GM19043 (cell line): Measurements from ENCODE around the gene PSTPIP1.

Experiments used
- ATAC-seq: cut with Tn5 transposase; IDR thresholded peaks from one replicate; pipeline ENCODE4 v1.9.1; 2021; ENCODE audit warnings: low read depth; ENCODE audit not compliant: unreplicated experiment

The PSTPIP1 gene

DNA sequence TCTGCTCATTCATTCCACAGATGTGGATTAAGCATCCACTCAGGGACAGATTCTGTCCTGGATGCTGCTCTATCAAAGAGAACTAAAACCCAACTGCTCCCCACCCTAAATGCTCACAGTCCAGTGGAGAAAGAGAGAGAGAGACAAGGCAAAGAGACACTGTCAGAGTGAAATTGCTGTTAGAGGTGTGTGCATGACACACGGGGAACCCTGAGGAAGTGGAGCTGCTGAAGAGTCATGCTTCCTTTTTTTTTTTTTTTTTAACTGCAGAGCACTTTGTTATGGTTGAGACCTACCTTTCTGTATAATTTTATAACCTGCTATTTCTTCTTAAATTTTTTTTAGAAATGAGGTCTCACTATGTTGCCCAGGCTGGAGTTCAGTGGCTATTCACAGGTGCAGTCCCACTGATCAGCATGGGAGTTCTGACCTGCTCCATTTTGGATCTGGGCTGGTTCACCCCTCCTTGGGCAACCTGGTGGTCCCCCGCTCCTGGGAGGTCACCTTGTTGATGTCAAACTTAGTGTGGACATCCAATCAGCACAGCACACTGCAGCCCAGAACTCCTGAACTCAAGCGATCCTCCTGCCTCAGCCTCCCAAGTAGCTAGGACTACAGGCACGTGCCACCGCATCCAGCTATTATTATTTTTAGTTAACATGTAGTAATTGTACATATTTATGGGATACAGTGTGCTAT, 18.2 kb upstream of the PSTPIP1 start:
- no peak for ATAC-seq

DNA sequence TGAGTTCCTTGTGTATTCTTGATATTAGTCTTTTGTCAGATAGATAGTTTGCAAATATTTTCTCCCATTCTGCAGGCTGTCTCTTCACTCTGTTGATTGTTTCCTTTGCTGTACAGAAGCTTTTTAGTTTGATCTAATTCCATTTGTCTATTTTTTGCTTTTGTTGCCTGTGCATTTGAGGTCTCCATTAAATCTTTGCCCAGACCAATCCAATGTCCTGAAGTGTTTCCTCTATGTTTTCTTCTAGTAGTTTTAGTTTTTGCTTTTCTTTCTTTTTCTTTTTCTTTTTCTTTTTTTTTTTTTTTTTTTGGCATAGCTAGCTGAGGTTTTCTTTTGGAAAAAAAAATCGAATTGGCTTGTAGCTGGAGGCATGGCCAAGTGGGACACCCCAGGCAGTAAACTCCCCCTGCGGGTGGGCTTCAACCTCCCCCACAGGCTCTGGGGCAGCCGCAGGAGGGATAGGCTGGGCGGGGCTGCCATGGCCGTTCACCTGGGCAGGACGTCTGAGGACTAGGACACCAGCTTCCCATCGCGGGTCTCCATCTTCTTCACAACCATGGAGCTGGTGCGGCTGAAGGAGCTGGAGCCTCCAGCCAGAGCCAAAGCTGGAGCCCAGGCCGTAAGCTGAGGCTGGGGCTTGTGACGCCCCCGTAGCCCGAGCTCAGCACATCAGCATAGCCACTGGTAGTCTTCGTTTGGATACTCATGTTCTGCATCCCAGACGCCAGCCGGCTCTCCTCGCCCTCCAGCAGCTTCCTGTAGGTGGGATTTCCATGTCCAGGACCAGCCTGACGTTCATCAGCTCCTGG, 16.2 kb upstream of the PSTPIP1 start:
- ATAC-seq = no peak

DNA sequence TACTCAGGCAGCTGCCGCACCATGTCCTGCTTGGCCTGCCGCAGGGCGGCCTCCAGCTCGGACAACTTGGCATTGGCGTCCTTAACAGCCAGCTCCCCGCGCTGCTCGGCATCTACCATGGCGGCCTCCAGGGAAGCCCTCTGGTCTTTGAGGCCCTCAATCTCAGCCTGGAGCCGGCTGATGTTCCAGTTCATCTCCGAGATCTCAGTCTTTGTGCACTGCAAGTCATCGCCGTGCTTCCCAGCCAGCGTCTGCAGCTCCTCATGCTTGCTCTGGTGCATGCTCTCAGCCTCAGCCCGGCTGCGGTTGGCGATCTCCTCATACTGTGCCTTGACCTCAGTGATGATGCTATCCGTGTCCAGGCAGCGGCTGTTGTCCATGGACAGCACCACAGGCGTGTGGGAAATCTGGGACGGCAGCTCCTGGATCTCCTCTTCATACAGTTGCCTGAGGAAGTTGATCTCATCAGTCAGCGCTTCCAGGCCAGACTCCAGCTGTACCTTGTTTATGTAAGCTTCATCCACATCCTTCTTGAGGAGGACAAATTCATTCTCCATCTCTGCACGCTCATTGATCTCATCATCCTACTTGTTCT, 15.5 kb upstream of the PSTPIP1 start:
- no peak for ATAC-seq

DNA sequence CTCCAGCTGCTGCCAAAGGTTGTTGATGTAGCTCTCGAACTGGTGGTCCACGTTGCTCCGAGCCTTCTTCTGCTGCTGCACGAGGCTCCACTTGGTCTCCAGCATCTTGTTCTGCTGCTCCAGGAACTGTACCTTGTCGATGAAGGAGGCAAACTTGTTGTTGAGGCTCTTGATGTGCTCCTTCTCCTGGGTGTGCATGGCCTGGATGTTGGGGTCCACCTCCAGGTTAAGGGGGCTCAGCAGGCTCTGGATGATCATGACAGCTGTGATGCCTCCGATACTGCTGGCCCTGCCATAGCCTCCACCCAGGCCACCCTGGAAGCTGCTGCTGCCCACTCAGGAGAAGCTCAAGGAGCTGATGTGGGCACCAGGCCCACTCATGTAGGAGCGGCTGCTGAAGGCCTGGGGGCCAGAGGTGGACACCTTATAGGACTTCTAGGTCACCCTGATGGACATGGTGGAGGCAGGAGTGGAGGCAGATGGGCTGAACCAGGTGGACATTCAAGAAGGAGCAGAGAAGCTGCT, 14.9 kb upstream of the PSTPIP1 start:
- ATAC-seq = no peak

DNA sequence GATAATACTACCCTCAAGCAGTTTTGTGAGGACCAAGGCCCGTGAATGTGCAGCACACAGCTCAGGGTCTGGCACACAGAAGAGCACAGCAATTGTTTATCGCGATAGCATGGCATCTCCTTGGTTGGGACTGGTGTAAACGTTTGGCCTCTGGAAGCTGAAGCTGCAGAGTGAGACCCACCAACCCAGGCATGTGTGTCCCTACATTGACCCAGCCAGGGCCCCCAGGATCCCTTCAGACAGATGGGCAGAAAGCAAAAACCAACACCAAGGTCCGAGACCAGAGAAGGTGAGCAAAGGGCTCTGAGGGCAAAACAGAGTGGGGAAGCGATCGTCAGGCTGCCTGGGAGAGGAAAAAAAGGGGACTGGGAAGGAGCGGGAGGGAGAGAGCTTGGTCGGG, 12.6 kb upstream of the PSTPIP1 start:
- ATAC-seq = no peak

DNA sequence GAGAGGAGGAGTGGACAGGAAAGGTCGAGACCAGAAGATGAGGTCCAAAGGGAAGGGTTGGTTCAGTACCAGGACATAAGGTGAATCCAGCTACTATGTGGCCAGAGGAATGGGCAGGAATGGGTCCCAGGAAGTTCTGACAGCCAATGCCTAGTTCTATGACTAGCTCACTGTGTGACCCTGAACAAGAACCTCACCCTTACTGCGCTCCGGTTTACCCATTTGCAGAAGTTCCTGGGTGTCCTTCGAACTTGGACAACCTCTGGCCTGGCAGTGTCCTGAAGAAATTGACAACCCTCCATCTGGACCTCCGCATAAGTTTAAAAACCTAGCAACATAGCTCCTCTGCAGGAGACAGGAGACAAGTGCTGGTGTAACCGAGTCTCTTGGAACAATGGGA, 12.2 kb upstream of the PSTPIP1 start:
- ATAC-seq = no peak

DNA sequence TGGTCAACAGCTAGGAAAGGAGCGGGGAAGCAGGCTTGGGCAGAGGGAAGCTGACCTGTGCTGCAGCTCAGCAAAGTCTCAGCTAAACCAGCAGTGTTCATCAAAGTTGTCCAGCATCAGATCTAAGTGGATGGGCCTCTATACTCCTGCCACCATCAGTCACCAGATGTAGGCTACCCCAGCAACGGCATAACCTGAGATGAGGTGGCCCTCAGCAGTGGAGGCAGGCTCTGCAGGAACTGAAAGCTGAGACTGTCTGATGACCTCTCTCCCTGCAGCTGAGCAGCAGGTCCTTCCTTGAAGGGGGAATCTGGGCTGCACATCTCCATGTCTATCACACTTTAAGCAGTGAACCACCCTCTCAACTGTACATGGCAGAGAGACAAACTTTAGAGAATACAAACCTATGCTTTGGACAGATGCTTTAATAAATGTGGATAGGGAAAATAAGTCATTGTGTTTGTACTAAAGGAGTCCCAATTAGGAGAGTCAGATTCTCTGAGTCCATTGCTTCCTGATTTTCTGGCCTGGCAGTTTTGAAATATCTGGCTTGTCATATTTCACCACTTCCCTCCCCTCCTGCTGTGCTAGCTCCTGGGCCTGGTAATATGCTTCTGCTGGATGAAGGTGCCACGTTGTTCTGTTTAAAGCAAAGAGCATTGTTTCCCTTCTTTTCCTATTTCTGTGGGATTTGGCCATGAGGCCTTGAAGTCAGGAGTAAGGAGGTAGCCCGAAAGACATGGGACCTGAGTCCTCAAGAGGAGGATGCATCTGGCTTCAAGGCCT, 11.1 kb upstream of the PSTPIP1 start:
- ATAC-seq = no peak

DNA sequence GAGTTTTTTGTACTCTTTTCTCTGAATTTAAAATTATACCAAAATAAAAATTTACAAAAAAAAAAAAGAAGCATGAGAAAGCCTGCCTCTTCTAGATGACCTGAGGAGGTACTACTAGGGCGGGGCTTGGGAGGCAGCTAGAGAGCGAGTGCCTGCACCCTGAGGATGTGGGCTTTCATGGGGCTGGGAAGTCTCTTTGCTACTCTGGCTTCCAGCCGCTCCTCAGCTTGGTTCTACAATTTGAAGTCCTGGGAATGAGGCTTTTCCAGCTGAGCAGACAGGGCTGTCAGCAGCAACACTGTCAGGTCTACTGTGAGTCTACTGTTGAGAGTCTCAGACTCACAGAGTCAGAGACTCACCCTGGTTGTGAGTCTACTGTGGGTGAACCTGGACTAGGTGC, 8.2 kb upstream of the PSTPIP1 start:
- ATAC-seq = no peak

DNA sequence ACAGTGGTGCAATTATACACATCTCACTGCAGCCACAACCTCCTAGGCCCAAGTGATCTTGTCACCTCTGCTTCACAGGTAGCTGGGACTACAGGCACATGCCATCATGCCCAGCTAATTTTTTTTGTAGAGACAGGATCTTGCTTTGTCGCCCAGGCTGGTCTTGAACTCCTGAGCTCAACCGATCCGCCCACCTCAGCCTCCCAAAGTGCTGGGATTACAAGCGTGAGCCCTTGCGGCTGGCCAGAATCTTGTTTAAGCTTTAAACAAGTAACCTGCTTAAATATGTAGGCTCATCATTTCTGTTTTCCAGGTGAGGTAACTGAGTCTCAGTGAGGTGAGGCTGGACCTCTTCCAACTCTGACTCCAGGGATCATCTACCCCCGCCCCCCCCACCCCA, 7.7 kb upstream of the PSTPIP1 start:
- ATAC-seq = no peak

DNA sequence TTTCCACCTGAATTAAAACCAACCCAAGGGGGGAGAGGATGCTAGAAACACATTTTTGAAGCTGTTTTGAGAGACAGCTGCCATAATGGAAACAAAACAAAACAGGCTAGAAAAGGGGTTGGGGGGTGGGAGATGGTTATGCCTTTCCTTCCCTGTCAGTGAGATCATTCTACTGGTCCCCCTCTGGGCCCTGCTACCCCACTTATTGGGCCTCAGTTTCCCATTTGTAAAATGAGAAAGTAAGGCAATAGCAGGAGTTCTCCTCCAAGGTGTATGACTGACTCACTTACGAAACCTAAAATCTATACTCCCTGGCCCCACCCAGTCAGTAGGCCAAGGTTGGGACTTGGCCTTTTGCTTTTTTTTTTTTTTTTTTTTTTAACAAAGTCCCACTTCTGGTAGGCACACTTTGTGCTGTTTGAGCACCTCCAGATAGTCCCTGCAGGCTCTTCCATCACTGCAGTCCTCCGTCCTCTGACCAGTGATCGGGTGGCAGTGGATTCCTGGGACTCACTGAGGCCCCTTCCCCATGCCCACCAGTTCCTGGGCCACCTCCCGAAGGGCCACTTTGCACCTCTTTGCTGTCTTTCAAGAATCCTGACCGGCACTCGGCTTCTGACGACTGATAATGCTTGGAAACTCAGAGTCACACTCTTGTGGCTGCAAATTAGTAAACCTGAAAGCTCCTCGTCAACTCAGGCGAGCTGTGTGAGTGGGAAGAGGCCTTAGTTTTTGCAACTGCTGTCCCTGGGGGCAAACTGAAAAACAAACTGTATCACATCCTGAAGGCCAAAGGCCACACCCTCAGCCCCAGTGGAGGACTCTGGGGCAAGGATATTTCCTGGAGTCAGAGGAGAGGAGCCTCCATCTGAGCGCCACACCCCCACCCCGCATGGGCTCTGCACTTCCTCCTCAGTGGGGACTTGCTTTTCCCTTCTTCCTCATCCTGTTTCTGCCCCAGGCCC, 6.7 kb upstream of the PSTPIP1 start:
- ATAC-seq = peak; percentile 60

DNA sequence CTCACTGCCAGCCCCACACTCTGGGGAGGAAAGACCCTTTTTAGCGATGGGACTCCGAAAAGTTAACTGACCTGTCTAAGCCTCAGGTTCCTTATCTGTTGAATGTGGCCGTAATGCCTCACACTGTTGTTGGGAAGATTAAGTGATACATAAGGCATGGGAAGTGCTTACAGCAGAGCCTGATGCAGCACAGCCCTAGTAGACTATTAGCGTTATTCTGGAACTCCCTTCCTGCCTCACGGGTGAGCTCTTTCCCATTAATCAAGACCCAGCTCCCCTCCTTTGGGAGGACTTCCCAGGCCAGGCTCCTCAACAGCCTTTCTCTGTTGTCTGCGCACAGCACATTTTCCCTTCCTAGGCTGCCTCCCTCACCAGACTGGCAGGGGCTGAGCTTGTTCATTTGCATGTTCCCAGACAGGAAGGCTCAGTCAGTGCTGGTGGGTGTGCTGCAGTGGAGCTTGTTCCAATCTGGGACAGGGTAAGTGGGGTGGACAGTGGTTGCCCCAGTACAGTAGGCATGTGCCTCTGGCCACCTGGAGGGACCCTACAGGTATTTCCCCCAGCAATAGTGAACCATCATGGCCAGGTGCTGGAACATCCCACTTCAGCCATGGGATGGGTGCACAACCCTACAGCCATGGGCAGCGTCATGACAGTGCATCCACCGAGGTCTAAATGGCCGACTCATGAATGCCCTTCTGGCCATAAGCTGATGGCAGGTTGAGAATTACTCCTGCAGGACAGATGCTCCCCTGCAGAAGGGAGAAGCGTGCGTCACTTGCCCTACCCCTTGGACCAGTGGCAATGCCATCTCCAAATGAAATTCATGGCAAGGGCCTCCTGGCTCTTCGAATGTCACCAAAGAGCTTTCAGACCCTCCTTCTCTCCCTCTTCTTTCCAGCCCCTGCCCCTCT, 5.8 kb upstream of the PSTPIP1 start:
- ATAC-seq = no peak

DNA sequence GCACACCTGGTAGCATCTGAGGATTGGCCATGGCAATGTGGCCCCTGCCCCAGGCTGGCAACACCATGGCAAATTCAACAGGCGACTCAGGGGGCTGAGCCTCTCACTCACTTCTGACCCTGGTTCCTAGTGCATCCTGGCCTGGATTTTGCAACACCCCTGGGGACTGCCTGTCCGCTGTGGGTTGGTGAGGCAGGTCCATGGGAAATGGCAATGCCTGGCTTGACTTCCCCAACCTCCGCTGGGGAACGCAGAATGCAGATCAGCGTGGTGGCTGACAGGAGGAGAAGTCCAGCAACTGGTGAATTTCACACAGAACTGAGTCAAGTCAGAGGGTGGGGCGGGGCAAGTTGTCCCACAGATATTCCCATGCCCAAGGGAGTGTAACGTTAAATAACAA, 3.9 kb upstream of the PSTPIP1 start:
- no peak for ATAC-seq

DNA sequence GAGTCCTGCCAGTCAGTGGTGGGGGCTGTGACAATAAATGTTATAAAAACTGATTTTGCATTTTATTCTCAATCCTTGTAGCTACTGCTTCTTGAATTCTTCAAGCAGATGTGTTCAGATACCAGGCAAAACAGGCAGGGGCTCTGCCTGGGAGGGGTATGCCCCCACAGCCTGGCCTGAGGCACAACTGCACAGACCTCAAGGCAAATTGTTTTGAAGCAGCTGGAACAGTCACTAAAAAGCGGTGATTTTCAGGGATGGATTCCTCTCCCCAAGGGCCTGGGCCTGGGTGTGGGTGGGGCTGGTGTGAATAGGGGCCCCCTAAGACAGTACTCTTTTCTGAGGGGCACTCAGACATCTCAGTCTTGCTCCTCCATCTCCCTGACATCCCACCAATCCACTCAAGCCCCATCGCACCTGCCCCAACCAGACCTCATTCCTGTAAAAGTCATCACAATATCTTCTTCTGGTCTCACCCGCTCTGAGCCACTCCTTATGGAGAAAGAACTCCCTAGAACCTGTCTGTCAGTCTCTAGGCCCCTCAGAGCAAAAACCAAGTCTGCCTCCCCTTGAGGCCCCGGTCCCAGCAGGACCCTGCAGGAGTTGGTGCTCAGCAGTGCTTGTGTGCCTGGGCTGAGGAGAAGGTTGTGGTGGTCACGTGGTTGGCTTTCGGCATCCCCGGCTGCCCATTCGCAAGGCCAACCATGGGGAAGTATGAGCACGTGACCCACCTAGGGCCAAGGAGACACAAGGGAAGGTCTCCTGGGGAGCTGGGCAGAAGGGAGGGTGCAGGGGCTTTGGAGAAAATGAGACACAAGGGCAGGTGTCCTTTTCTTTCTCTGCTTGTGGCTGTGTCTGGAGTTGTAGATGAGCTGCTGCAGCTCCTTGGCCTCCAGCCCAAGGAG, 2.9 kb upstream of the PSTPIP1 start:
- ATAC-seq = no peak

DNA sequence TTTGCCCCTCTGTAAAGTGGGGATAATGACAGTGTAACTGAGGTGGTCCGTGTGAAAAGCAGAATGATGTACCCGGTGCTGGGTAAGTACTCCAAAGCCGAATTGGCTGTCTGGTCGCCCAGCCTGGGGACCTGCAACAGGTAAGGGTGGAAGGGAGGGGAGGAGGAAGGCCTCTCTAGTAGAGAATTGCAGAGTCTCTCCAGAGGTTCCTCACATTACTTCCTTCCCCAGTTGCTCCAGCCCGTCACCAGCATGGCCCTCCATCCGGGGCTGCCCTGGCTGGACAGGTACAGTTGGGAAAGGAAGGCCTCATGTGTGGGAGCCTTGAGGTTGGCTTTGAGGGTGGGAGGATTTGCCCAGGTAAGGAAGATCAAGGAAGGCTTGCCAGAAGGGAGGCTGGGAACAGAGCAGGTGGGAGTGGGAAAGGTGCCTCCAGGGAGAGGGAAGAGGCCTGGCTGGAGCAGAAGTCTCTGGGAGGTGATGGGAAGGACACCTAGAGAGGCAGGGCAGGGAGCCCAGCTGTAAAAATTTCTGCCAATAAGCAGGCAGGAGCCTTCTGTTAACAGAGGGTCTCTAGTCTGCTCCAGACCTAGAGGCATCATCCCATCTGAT, 1.7 kb upstream of the PSTPIP1 start:
- no peak for ATAC-seq

DNA sequence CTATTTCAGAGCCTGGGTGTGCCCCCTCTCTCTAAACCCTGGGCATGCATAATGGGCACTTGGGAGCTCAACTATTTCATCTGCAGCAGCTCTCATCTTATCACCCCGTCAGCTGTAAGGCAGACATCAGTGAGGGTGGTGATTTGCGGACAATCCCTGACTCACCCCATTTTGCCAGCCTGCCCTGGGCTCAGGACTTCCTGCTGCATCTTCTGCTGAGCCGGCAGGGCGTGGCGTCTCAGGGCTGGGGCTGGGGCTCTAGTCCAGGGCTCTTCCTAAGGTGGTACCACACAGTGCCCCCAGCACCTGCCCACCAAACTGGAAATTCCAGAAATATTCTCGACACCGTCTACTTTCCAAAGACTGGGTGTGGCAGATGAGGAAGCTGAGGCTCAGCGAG, 925 bp upstream of the PSTPIP1 start:
- ATAC-seq = no peak

DNA sequence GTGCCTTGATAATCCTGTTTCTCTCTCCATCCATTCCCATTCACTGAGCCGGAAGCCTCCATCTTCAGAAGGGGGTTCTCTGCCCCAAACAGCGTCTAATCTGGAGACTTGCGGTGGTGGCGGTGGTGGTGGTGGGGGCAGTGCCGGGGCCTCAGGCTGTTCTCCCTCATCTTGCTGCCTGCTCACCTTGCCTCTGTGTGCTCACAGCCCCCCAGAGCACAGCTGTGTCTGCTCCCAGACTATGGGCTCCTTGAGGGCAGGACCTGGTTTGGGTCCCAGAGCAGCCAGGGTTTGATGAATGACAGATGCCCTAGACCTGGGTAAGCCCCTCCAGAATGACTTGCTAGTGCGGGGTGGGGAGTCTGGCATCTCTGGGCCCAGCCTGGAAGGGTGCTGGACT, 430 bp upstream of the PSTPIP1 start:
- no peak for ATAC-seq

DNA sequence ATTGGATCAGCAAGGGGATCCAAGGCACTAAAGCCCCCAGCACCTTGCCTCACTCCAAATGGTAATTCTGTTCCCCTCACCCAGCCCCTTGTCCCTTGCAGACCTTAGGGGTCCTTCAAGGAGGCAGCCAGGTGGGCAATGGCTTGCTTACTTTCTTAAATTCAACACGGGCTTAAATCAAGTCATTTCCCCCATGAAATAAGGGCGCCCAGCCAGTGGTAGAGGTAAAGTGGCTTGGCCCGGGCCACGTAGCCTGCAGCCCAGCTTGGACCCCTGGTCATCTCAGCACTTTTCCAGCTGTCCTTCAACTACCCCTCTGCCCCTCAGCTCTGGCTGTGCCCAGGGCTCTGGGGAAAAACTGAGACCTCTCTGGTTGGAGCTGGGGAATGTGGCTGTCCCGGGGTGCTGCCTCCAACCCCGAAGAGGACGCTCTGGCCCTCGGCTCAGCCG, 1.2 kb downstream of the PSTPIP1 start:
- no peak for ATAC-seq
